ENCODE measurements around the gene RNU6-9. TPM values are rescaled to one million over a fixed set of nuclear protein-coding genes. Genes with fewer than 3 reads are reported as not detected.
"Not testable (repeated sequence)": the region's sequence is repeated elsewhere in the genome, so short reads cannot be mapped to it uniquely, and the experiment has no call there.

The RNU6-9 gene
- total and polyA plus RNA-seq, 7 donors, result not detected

- H3K9me3 ChIP-seq, result no peaks in the 10 kb centered on the region
- peaks cover 0 to 16% (median 14%) of the 10 kb centered on the region in 4 donors for H3K4me1 ChIP-seq
- no peak overlapping the region for H3K4me3 ChIP-seq
- H3K36me3 ChIP-seq, result peaks cover 35 to 76% (median 40%) of the 10 kb centered on the region in 4 donors
- DNase-seq, result no peak
- WGBS, 2 donors, result 77 to 82% methylated on average over 18 of the region's 18 CpGs
- intact Hi-C loops (cut with DNase I), result no loop called here
- H3K27me3 ChIP-seq, result no peaks in the 10 kb centered on the region
- no peak for TF ChIP-seq POLR2AphosphoS5 (IDR thresholded peaks at IDR 0.05)
- TF ChIP-seq EP300 (IDR thresholded peaks at IDR 0.05), result no peak
- TF ChIP-seq POLR2A (IDR thresholded peaks at IDR 0.05), result no peak
- no peak for TF ChIP-seq CTCF (IDR thresholded peaks at IDR 0.05)
- no peak overlapping the region for H3K27ac ChIP-seq
These were observed 17.2 kb upstream of the RNU6-9 start for GRCh38 chr19:876089-876488.

- no peak overlapping the region for H3K27ac ChIP-seq
- no peak for DNase-seq
- H3K36me3 ChIP-seq, result peaks cover 43 to 82% (median 48%) of the 10 kb centered on the region in 4 donors
- no peaks in the 10 kb centered on the region for H3K27me3 ChIP-seq
- peaks cover 0 to 11% (median 9%) of the 10 kb centered on the region in 4 donors for H3K4me1 ChIP-seq
- 87 to 90% methylated on average over 29 of the region's 29 CpGs for WGBS, 2 donors
- intact Hi-C loops (cut with DNase I), result no loop called here
- H3K9me3 ChIP-seq, result no peaks in the 10 kb centered on the region
- H3K4me3 ChIP-seq, result no peak overlapping the region
- TF ChIP-seq CTCF (IDR thresholded peaks at IDR 0.05), result no peak
- TF ChIP-seq POLR2A (IDR thresholded peaks at IDR 0.05), result no peak
- TF ChIP-seq POLR2AphosphoS5 (IDR thresholded peaks at IDR 0.05), result no peak
- TF ChIP-seq EP300 (IDR thresholded peaks at IDR 0.05), result no peak
These were observed 16.4 kb upstream of the RNU6-9 start for GRCh38 chr19:876780-877314.

- 92 to 93% methylated on average over 23 of the region's 23 CpGs for WGBS, 2 donors
- intact Hi-C loops (cut with DNase I), result not testable (repeated sequence)
These were observed 15.2 kb upstream of the RNU6-9 start for GRCh38 chr19:877992-878660.

GRCh38 chr19:878751-879561 is 14.3 kb upstream of the RNU6-9 start:
- H3K9me3 ChIP-seq; H3K4me3 ChIP-seq; H3K4me1 ChIP-seq; DNase-seq; H3K27me3 ChIP-seq; H3K27ac ChIP-seq; intact Hi-C loops (cut with DNase I): not testable (repeated sequence)
- peaks cover 53 to 87% (median 55%) of the 10 kb centered on the region in 4 donors for H3K36me3 ChIP-seq
- WGBS, 2 donors, result 91 to 92% methylated on average over 24 of the region's 24 CpGs

More at GRCh38 chr19:877992-878660, 15.2 kb upstream of the RNU6-9 start:
- H3K4me1 ChIP-seq, H3K9me3 ChIP-seq, DNase-seq, H3K4me3 ChIP-seq, H3K27me3 ChIP-seq, H3K27ac ChIP-seq: not testable (repeated sequence)
- H3K36me3 ChIP-seq, result peaks cover 51 to 87% (median 53%) of the 10 kb centered on the region in 4 donors

- H3K9me3 ChIP-seq, result no peaks in the 10 kb centered on the region
- intact Hi-C loops (cut with DNase I), result no loop called here
- no peaks in the 10 kb centered on the region for H3K4me1 ChIP-seq
- TF ChIP-seq POLR2AphosphoS5 (IDR thresholded peaks at IDR 0.05), result no peak
- TF ChIP-seq CTCF (IDR thresholded peaks at IDR 0.05), result no peak
- no peak for TF ChIP-seq EP300 (IDR thresholded peaks at IDR 0.05)
- WGBS, 2 donors, result 75 to 87% methylated on average over 37 of the region's 37 CpGs
- DNase-seq, result no peak
- no peak overlapping the region for H3K4me3 ChIP-seq
- H3K27ac ChIP-seq, result no peak overlapping the region
- H3K36me3 ChIP-seq, result peaks cover 53 to 87% (median 64%) of the 10 kb centered on the region in 4 donors
- no peaks in the 10 kb centered on the region for H3K27me3 ChIP-seq
These were observed 13.4 kb upstream of the RNU6-9 start for GRCh38 chr19:879711-880438.
